CD4-positive, alpha-beta T cell treated with Interferon alpha-2 for 1 hour (primary cell): ENCODE measurements around the gene NOXO1.
"Not testable (repeated sequence)": the region's sequence is repeated elsewhere in the genome, so short reads cannot be mapped to it uniquely, and the experiment has no call there.

ENCODE experiments used
- DNase-seq, 2 donors: peaks; one replicate each; pipeline ENCODE4 v3.0.0-alpha.2; 2020 to 2022

NOXO1 gene, protein sequence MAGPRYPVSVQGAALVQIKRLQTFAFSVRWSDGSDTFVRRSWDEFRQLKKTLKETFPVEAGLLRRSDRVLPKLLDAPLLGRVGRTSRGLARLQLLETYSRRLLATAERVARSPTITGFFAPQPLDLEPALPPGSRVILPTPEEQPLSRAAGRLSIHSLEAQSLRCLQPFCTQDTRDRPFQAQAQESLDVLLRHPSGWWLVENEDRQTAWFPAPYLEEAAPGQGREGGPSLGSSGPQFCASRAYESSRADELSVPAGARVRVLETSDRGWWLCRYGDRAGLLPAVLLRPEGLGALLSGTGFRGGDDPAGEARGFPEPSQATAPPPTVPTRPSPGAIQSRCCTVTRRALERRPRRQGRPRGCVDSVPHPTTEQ

GRCh38 chr16:1981398-1981836, at the start of gene NOXO1:
NOXO1 (minus strand) TSS chr16:1981469; CDS start chr16:1981179, 290 bp downstream.
- no peak for DNase-seq

- DNase-seq, result no peak
Observed at GRCh38 chr16:2030036-2030435, 48.8 kb upstream of the NOXO1 start.

- DNase-seq, result no peak
Observed at GRCh38 chr16:2029350-2029749, 48.1 kb upstream of the NOXO1 start.

DNA sequence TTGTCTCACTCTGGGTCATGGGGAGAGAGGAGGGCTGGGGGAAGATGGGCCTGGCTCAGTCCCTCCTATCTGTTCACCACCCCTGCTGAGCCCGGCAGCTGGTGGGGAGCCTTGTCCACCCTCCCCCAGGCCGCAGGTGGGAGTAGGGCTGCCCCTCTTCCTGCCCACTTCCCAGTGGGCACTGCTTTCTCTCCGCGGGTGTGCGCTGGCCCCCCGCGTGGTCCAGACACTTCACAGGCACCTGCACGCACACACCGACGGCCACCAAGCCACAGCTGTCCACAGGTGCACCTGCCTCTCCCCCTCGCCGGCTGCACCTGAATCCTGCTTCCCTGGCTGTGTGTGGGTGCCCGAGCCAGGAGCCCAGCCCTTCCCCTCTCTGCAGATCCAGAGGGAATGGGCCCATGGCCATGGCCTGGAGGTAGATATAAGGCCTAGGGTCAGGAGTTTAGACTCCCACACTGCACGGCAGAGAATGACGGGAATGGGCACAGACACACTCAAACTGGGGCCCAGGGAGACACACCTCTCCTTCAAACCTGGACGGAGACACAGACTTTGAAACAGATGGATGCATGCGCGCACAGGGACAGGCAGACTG, 47.5 kb upstream of the NOXO1 start:
- DNase-seq, result no peak

DNA sequence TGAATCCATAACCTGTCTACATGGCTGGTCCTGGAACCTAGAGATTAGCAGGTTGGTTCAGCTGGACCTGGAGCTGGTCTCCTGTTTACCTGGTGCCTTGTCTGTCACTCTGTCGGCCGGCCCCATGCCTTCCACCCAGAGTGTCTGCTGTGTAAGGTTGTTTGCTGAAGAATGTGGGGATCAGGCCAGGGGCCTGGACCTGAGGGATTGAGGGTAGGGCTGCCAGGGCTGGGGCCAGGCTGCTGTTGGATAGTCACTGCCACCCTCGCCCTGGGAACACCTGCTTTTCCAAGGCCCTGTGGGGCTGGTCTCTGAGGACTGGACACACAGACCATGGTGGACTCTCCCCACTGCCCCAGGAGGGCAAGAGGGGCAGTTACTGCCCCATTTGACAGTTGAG, 46.9 kb upstream of the NOXO1 start:
- DNase-seq, result no peak

DNA sequence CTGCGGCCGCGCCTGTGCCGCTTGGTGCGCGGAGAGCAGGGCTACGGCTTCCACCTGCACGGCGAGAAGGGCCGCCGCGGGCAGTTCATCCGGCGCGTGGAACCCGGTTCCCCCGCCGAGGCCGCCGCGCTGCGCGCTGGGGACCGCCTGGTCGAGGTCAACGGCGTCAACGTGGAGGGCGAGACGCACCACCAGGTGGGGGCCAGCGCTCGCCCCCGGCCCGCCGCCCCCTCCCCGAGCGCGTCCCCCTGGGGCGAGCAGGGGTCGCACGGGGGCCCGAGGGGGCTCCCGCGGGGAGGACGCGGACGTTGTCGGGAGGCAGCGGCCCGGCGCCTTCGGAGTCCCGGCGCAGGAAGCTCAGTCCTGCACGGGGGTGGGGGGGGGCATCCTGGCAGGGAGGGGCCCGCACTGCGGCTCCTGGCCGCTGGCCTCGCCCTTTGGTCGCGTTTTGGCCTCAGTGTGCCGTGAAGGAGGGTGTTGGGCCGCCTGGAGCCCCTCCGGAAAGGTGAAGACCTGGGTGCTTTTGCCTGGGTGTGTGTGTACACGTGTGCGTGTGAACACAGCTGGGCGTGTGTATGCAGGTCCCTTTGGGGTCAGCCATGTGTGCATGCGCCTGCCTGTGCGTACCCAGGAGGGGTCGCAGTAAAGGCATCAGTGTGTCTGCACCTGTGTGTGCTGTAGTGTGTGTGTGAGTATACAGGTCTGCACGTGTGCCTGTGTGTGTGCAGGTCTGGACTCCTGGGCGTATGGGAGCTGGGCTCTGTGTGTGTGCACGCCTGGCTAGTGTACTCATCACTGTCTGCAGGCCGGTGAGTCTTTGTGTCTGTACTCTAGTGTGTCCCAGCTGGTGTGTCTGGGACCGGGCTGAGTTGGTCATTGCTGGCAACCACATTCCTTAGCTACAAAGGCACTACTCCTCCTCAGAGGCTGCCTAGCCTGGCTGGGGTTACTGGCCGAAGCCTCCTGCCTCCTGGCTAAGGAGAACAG, 46.0 kb upstream of the NOXO1 start:
- DNase-seq, result no peak

- DNase-seq, result peak in 1 of 2 donors; percentile 40
Observed at GRCh38 chr16:2026461-2027023, 45.3 kb upstream of the NOXO1 start, which contains the start of gene NHERF2. NHERF2 (plus strand) TSS chr16:2026902; CDS start chr16:2027006, 104 bp downstream.

DNA sequence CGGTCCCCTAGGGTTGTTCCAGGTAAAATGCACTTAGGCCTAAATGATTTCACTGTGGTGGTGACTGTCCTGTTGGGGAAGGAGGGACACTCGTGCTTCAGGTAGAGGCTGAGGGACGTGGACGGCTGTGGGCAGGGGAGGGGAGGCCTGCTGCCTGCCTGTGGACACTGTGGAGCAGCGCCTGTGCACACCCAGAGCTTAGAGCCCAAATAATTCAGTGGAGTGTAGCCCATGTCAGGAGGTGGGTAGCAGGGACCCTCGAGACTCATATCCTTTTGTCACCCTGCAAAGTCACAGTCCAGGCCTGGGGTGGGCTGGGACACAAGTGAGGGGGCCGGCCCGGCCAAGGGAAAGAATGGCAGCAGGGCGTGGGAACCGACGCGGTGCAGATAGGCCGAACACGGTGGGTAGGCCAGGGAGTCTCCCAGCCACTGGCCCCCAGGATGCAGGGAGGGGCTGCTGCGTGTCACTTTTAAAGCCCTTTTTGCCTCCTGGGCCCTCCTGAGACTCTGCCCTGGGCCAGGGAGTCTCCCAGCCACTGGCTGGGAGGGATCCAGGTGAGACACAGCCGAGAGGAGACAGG, 44.7 kb upstream of the NOXO1 start:
- no peak for DNase-seq

DNA sequence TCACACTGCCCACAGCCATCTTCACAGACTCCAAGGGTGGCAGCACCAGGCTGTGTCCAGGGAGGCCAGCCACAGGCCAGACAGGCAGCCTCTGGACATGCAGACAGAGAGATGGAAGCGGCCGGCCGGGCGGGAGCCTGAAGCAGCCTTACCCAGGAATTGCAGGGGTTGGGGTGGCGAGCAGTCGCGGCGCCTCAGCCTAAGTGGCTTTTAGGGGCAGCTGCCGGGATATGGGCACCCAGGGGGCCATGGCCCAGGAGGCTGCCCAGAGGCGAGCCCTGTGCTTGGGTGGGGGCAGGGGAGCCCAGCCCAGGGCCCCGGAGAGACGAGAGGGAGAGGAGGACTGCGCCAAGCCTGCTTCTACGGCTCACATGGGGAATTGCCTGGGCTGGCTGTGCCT, 44.0 kb upstream of the NOXO1 start:
- no peak for DNase-seq

GRCh38 chr16:2024032-2024420, 42.8 kb upstream of the NOXO1 start:
- DNase-seq, result no peak

GRCh38 chr16:2023092-2024031, 42.1 kb upstream of the NOXO1 start:
- peak; percentile 93 to 96 for DNase-seq

- no peak for DNase-seq
Observed at GRCh38 chr16:2022723-2023091, 41.4 kb upstream of the NOXO1 start.

GRCh38 chr16:2019921-2020831, 38.9 kb upstream of the NOXO1 start:
- DNase-seq, result no peak

GRCh38 chr16:2019518-2019920, 38.2 kb upstream of the NOXO1 start, which contains the start of gene NPW:
NPW (plus strand) TSS chr16:2019785.
- DNase-seq, result no peak

GRCh38 chr16:2016407-2016922, 35.2 kb upstream of the NOXO1 start:
- DNase-seq, result no peak

DNA sequence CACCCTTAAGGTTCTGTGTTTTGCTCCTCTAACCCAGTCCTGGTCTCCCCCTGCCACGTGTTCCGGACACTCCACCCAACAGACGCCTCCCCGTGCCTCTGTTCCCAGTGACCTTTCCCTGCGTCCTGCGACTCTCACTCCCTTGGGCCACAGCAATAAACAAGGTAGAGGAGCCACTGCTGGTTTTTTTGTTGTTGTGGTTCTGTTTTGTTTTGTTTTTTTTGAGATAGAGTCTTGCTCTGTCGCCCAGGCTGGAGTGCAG, 34.6 kb upstream of the NOXO1 start:
- no peak for DNase-seq

GRCh38 chr16:2015117-2015946, 34.1 kb upstream of the NOXO1 start:
- peak in 1 of 2 donors; percentile 26 for DNase-seq

DNA sequence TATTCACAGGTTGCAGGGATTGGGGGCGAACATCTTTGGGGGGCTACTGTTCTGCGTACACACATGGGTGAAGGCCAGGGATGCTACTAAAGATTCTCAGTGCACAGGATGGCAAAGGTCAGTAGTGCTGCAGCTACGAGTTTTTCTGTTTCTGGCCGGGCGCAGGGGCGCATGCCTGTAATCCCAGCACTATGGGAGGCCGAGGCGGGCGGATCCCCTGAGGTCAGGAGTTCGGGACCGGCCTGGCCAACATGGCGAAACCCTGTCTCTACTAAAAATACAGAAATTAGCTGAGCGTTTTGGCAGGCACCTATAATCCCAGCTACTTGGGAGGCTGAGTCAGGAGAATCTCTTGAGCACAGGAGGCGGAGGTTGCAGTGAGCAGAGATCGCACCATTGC, 32.3 kb upstream of the NOXO1 start:
- no peak for DNase-seq

- not testable (repeated sequence) for DNase-seq
Observed at GRCh38 chr16:2011726-2012125, 30.5 kb upstream of the NOXO1 start.
